HG03460 (cell line): ENCODE measurements around the gene ZC3H18.

Source experiments
- ATAC-seq: cut with Tn5 transposase; IDR thresholded peaks from one replicate; pipeline ENCODE4 v1.9.1; 2021; ENCODE audit not compliant: unreplicated experiment

ZC3H18 gene

GRCh38 chr16:88569985-88570690, at the start of gene ZC3H18:
TSS of gene ZC3H18 (plus strand) at chr16:88570403. CDS start at chr16:88577124, 6,721 bp downstream.
- ATAC-seq, result peak; percentile 64

DNA sequence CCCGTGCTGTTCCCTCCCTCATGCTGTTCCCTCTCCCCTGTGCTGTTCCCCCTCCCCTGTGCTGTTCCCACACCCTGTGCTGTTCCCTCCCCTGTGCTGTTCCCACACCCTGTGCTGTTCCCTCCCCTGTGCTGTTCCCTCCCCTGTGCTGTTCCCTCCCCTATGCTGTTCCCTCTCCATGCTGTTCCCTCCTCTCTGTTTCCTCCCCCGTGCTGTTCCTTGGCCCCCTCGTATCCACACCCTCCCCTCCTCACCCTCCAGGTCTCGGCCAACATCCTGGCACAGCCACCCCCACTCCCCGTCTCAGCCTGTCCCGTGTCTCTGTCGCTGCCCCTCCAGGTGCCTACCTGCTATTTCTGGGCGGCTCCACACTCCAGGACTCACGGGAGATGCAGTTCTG, 48.5 kb upstream of the ZC3H18 start:
- ATAC-seq, result no peak

DNA sequence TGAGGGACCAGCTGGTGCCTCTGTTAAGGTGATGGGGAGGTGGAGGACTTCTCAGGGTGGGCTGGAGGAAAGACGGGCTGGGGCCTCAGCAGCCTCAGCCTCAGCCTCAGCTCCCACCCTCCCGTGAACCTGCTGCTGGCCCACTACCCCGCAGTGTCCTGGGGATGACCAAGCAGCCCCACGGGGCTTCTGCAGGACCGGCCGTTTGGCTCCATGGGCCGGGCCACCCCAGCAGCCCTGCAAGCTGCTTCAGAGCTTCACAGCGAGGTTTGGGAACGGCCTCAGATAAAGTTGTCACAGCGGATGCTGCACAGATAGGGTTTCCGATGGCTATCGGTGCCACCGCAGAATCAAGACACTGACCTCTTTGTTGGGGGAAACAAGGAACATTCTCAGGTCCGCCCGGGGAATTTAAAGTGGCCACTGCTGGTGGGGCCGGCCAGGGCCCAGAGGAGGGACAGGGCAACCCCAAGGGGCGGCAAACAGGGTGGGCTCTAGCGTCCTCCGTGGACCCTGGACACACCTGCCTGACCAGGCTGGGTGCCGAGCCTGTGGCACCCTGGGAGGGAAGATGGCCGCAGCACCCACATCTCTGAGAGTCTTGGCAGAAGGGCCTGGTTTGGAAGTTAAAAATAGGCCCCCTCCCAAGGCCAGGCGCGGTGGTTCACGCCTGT, 47.8 kb upstream of the ZC3H18 start:
- ATAC-seq, result no peak

DNA sequence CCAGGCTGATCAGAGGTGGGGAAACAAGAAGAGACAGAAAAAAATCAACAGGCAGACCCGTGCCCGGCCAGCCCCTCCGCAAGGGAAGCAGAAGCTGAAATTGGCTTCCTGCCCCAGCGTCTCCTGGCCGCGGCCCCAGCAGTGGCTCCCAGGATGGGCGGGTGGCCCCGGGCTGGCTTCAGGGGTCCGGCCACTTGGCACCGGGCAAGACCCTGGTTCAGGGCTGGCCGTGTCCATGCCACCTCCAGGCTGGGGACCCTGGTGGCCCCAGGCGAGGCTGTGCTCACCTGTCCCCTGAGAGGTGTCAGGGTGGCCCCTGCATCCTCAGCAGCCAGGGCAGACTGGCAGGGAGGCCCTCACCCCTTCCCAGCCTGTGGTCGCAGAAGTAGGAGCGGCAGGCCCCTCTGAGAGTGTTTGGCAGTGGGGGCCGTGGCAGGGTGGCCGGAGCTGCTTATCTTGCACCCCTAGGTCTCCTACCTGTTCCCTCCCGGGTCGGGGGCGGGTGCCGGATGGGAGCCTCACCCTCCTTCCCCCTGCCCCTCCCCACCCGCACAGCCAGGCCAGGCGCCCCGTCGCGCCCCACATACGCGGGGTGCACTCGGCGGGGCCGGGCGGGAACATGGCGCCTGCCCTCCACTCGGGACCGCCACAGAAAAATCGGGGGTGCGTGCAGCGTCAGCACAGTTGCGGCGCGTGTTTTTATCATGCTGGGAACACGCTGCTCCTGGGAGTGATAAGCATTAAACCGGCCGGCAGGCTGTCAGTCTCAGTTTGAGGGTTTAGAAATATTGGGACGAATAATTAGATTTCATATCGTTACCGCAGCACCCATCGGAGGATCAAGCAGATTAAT, 46.7 kb upstream of the ZC3H18 start:
- ATAC-seq, result no peak

GRCh38 chr16:88524274-88524972, 45.8 kb upstream of the ZC3H18 start:
- no peak for ATAC-seq

DNA sequence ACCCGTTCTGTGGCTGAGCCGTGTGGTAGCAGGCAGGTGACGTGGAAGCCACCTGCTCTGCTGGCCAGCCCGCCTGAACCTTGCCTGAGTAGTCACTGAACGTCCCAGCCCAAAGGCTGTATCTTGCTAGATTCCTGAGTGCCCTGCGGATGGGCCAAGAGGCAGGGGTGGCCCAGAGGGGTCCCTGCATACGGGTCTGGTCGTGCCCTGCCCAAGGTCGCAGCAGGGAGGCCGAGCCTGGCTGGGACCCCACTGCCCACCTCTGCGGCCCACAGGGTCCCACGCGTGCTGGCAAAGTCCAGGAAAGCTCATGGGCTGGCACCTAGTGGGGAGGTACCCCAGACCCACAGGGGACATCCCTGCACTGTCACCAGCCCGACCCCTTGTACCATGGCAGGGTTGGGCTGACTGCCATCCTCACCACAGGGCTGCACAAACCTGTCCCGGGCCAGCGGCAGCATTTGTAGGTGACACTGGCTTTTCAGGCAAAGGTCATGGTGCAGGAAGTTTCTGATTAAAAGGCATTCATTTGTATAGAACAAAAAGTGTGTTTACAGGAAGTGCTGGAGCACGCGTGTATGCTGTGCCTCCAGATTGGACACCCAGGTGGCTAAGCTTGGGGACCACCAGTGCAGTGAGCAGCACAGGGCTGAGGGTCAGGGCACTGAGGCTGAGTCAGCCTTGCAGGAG, 45.1 kb upstream of the ZC3H18 start:
- no peak for ATAC-seq

- no peak for ATAC-seq
Measured at GRCh38 chr16:88525663-88525990, 44.6 kb upstream of the ZC3H18 start.

DNA sequence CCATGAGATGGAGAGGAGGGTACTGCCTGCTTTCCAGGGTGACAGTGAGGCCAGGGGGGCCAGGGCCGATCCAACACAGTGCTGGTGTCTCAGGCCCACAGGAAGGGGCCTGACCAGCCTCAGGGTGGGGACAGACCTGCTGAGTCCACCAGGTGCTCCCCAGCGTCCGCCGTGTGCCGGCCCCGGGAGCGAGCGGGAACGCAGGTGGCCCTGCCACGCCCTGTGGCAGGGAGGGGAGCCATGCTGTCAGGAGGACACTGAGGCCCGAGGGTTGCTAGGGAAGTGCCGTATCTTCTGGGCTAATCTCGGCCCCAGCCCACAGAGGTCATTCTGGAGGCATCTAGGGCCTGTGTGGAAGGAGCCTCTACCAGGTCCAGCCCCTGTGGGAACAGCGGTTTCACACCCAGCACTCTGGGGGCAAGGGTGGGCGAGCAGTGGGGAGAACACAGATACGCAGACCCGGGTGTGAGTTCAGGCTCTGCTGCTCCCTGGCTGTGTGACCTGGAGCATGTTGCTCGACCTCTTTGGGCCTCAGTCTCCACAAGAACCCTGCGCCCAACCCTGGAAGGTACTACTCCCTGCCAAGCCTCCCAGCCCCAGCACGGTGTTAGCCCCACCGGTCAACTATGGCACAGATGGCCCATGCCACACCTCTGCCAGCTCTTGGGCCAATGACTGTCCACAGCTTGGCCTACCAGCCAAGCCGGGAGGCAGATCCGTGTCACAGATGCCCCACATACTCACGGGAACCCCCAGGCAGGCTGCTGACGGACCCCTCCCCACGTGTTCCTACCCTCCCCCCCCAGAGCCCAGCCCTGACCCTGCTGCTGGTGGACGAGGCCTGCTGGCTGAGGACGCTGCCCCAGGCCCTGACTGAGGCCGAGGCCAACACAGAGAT, 43.9 kb upstream of the ZC3H18 start:
- ATAC-seq, result no peak

GRCh38 chr16:88526906-88527185, 43.4 kb upstream of the ZC3H18 start:
- ATAC-seq, result no peak

DNA sequence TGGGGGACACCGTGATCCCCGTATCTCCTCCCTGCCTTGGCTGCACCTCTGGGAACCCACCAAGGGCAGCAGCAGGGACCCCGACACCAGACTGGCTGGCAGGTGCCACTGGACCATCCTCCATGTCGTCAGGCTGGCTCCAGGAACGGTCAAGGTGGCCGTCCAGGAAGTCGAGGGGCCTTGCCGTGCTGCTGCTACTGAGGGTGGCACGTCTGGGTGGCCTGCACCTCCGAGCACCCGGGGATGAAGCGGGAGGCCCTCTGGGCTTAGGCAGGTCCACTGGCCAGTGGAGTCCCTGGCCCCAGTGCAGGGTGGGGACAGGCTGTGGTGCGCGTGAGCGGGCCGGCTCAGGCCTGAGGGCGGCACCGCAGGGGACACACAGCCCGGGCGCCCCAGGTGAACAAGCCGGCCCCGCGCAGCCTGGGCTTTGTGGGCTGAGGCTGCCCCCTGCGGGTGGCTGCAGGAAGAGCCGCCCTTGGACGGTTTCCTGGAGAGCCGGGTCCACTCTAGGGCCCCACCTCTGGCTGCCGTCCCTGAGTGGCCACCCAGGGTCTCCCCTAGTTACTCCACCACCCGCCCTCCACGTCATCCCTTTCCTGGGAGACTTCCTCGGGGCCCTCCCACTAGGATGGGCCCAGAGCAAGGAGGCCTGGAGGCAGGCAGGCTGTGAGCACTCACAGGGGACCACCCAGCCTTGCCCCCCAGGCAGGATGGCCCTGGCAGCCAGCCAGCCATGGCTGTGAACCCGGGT, 42.8 kb upstream of the ZC3H18 start:
- ATAC-seq, result no peak

DNA sequence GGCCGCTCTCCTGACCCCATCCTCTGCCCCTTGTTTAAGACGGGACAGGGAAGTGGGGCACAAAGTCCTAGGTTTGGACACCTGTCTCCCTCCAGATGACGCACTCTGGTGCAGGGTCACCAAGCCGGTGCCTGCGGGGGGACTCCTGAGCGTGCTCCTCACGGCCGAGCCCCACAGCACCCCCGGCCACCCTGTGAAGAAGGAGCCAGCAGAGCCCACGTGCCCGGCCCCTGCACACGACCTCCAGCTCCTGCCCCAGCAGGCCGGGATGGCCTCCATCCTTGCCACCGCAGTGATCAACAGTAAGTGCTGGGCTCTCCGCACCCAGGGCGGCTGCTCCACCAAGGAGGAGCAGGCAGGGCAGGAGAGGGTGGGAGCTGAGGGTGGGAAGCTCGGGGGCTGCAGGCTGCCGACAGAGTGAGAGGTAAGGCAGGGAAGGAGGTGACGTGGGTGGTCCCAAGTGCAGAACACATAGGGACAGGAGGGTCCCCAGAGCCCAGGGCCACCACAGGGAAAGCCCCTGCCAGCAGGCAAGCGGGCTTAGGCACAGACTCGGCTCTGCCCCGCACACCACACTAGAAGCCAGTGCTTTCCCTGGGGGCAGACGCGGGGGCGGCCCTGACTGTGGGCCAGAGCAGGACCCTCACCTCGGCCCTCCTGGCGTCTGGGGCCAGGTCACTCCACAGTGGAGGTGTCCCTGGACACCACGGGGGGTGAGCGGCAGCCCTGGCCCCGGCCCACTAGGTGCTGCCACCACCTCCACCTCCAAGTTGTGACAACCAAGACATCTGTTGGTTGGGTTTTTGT, 42.1 kb upstream of the ZC3H18 start:
- no peak for ATAC-seq

GRCh38 chr16:88528902-88529318, 41.3 kb upstream of the ZC3H18 start:
- no peak for ATAC-seq

DNA sequence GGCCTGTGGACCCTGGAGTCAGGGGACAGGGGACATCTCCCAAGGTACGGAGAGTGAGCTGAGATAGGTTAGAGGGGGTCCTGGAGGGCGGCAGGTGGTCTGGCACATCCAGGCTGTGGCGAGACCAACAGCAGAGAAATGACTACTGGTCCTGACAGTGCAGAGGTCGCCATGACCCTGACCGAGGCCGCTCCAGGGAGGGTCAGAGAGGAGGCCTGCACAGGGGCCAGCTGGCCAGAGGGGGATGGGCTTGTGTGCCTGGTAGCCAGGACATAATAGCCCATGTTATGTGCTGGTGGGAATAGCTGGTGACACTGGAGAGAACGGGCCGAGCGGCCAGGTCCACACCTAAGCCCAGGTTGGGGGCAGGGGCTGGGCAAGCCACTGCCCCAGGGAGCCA, 40.6 kb upstream of the ZC3H18 start:
- ATAC-seq, result no peak

- no peak for ATAC-seq
Measured at GRCh38 chr16:88530051-88530857, 39.9 kb upstream of the ZC3H18 start.

- no peak for ATAC-seq
Measured at GRCh38 chr16:88530858-88531203, 39.4 kb upstream of the ZC3H18 start.

GRCh38 chr16:88531346-88531745, 38.9 kb upstream of the ZC3H18 start:
- no peak for ATAC-seq

- no peak for ATAC-seq
Measured at GRCh38 chr16:88531931-88532433, 38.2 kb upstream of the ZC3H18 start.
